HG03025 (cell line): ENCODE results near the gene CCDC12.

Experiments used
- ATAC-seq: cut with Tn5 transposase; IDR thresholded peaks from one replicate; pipeline ENCODE4 v1.9.1; 2021; ENCODE audit warnings: mild to moderate bottlenecking, moderate library complexity; ENCODE audit not compliant: unreplicated experiment, low FRiP score

The CCDC12 gene

GRCh38 chr3:46927718-46928073, 48.8 kb downstream of the CCDC12 start:
- no peak for ATAC-seq

GRCh38 chr3:46926871-46927717, 49.5 kb downstream of the CCDC12 start:
- ATAC-seq = peak; percentile 61

- ATAC-seq = no peak
Observed at GRCh38 chr3:46926447-46926846, 50.1 kb downstream of the CCDC12 start.

GRCh38 chr3:46926039-46926438, 50.5 kb downstream of the CCDC12 start:
- ATAC-seq = no peak

GRCh38 chr3:46925585-46925934, 51.0 kb downstream of the CCDC12 start:
- no peak for ATAC-seq

- ATAC-seq = no peak
Observed at GRCh38 chr3:46924921-46925584, 51.5 kb downstream of the CCDC12 start.

GRCh38 chr3:46923559-46924350, 52.8 kb downstream of the CCDC12 start:
- no peak for ATAC-seq

GRCh38 chr3:46922871-46923558, 53.5 kb downstream of the CCDC12 start:
- ATAC-seq = no peak

- ATAC-seq = no peak
Observed at GRCh38 chr3:46922426-46922825, 54.1 kb downstream of the CCDC12 start.

GRCh38 chr3:46921871-46922271, 54.7 kb downstream of the CCDC12 start:
- no peak for ATAC-seq

GRCh38 chr3:46921041-46921440, 55.5 kb downstream of the CCDC12 start:
- no peak for ATAC-seq

GRCh38 chr3:46918634-46919033, 57.9 kb downstream of the CCDC12 start:
- no peak for ATAC-seq

GRCh38 chr3:46918202-46918601, 58.3 kb downstream of the CCDC12 start:
- no peak for ATAC-seq

GRCh38 chr3:46917257-46917656, 59.3 kb downstream of the CCDC12 start:
- ATAC-seq = no peak

- no peak for ATAC-seq
Observed at GRCh38 chr3:46916799-46917198, 59.7 kb downstream of the CCDC12 start.

- no peak for ATAC-seq
Observed at GRCh38 chr3:46916278-46916677, 60.3 kb downstream of the CCDC12 start.

GRCh38 chr3:46915297-46915822, 61.2 kb downstream of the CCDC12 start:
- ATAC-seq = no peak

- ATAC-seq = no peak
Observed at GRCh38 chr3:46914849-46915248, 61.7 kb downstream of the CCDC12 start.

- ATAC-seq = no peak
Observed at GRCh38 chr3:46913644-46914043, 62.9 kb downstream of the CCDC12 start.

GRCh38 chr3:46912986-46913385, 63.6 kb downstream of the CCDC12 start:
- no peak for ATAC-seq
